OCI-LY1 (cell line): Measurements from ENCODE around the gene KLHL15.

Source experiments
- H2AFZ ChIP-seq: fragments of 200-600 bp; sonication (generic), shearing (Covaris generic); 2 replicates; pipeline ENCODE4 v1.6.0; 2014; ENCODE audit warnings: antibody characterized with exemption, mild to moderate bottlenecking, low read length
- H3F3A ChIP-seq: fragments of 200-600 bp; sonication (generic), shearing (Covaris generic); 2 replicates; pipeline ENCODE4 v1.6.0; 2014; ENCODE audit warnings: mild to moderate bottlenecking, antibody characterized with exemption, low read length, moderate library complexity; ENCODE audit not compliant: insufficient read depth
- H3K27ac ChIP-seq: fragments of 200-600 bp; sonication (generic); 2 replicates; pipeline ENCODE4 v1.5.1; 2014; ENCODE audit warnings: low read length, mixed run types, mild to moderate bottlenecking, low read depth; ENCODE audit not compliant: poor library complexity, severe bottlenecking
- H3K27me3 ChIP-seq: fragments of 200-600 bp; sonication (generic); 2 replicates; pipeline ENCODE4 v1.6.0; 2014; ENCODE audit warnings: antibody characterized with exemption, mild to moderate bottlenecking, low read length, moderate library complexity; ENCODE audit not compliant: insufficient read depth
- H3K36me3 ChIP-seq: fragments of 200-600 bp; sonication (generic); 2 replicates; pipeline ENCODE4 v1.6.1; 2014; ENCODE audit warnings: mild to moderate bottlenecking, antibody characterized with exemption, low read length, moderate library complexity, mixed read lengths; ENCODE audit not compliant: insufficient read depth
- H3K4me1 ChIP-seq: fragments of 200-600 bp; sonication (generic); 2 replicates; pipeline ENCODE4 v1.5.1; 2014; ENCODE audit warnings: mild to moderate bottlenecking, low read length, moderate library complexity; ENCODE audit not compliant: insufficient read depth, severe bottlenecking
- H3K4me2 ChIP-seq: fragments of 200-600 bp; sonication (generic), shearing (Covaris generic); 2 replicates; pipeline ENCODE4 v1.6.1; 2014; ENCODE audit warnings: low read length
- H3K4me3 ChIP-seq: fragments of 200-600 bp; sonication (generic); 2 replicates; pipeline ENCODE4 v1.5.1; 2014; ENCODE audit warnings: low read length, low read depth, mild to moderate bottlenecking, mixed read lengths; ENCODE audit not compliant: poor library complexity, severe bottlenecking
- H3K79me2 ChIP-seq: fragments of 200-600 bp; shearing (Covaris generic); 2 replicates; pipeline ENCODE4 v1.6.1; 2016; ENCODE audit warnings: mixed run types, low read length, mixed read lengths; ENCODE audit not compliant: insufficient read depth
- H3K9ac ChIP-seq: fragments of 200-600 bp; sonication (generic), shearing (Covaris generic); 2 replicates; pipeline ENCODE4 v1.6.1; 2014; ENCODE audit warnings: mild to moderate bottlenecking, low read length, mixed read lengths
- H3K9me2 ChIP-seq: fragments of 200-600 bp; sonication (generic), shearing (Covaris generic); 2 replicates; pipeline ENCODE4 v1.6.1; 2014; ENCODE audit warnings: low read depth, mild to moderate bottlenecking, low read length, mixed read lengths
- H3K9me3 ChIP-seq: fragments of 200-600 bp; shearing (Covaris generic); 2 replicates; pipeline ENCODE4 v1.6.1; 2014; ENCODE audit warnings: low read length, mixed read lengths
- H4K20me1 ChIP-seq: fragments of 200-600 bp; sonication (generic), shearing (Covaris generic); 2 replicates; pipeline ENCODE4 v1.6.0; 2016; ENCODE audit warnings: mild to moderate bottlenecking, low read length; ENCODE audit not compliant: insufficient read depth
- EZH2 ChIP-seq: fragments of 200-600 bp; sonication (generic), shearing (Covaris generic); IDR thresholded peaks from 2 replicates; pipeline ENCODE4 v1.8.0; 2017; ENCODE audit warnings: borderline replicate concordance, mixed run types, mild to moderate bottlenecking, antibody characterized with exemption, low read length, moderate library complexity, mixed read lengths
- TF ChIP-seq, protein P1 (sequence below): fragments of 200-600 bp; sonication (generic), shearing (Covaris generic); IDR thresholded peaks from 2 replicates; pipeline ENCODE4 v1.5.1; 2017; ENCODE audit warnings: mild to moderate bottlenecking, antibody characterized with exemption, low read length, moderate library complexity, mixed read lengths

The KLHL15 gene

DNA sequence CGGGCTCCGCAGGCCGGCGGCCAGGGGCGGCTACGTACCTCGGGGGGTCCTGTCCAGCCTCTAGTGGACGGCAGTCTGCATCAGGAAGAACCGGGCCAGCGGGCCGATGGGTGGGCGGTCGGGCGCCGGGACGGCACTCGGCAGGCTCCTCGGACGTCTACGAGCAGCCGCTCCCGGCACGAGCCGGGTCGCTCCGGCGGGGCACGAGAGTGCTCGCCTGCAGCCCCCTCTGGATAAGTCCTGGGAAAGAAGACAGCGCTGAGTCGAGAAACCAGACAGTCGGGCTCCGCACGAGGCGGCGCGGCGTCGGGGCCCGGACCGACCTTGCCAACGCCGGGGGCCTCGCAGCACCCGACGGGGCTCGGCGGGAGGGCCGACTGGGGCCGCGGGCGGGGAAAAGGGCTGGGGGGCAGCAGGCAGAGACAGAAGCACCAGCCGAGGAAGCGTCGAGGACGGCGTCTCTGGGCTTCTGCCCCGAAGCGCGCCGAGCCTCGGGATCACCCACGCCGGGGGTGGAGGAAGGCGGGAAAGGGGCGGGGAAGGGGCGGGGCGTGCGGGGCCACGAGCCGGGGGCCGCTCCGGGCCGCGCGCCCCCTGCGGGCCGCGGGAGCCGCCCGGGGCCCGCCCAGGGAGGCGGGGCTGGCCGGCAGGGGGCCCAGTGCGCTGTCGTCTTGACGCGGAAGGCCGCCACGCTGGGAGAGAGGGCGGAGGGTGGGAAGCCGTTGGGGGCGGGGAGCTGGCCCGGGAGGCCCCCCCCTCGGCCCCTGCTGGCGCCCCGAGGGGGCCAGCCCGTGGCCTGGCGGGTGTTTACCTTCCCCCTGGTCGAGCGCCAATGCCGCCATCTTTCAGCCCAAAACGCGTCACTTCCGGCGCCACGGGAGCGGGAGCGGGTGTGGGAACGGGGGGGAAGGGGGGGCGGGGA is 1.9 kb downstream of the KLHL15 start:
- Histone ChIP-seq H3K79me2 (peaks cover 41% of the 10 kb centered on the region), H3F3A (no peaks in the 10 kb centered on the region), H3K9ac (peak overlapping the region; percentile 97), H4K20me1 (no peaks in the 10 kb centered on the region), H3K27ac (peak overlapping the region; percentile 87), H3K4me3 (peak overlapping the region; percentile 97), H3K36me3 (peaks cover 7% of the 10 kb centered on the region; the same call in 1 of the 2 replicates), H3K4me1 (peaks cover 34% of the 10 kb centered on the region), H3K27me3 (no peaks in the 10 kb centered on the region), H2AFZ (no peak overlapping the region), H3K4me2 (peak overlapping the region; percentile 92), H3K9me2 (no peaks in the 10 kb centered on the region), H3K9me3 (no peaks in the 10 kb centered on the region)
- TF ChIP-seq, protein P1, sequence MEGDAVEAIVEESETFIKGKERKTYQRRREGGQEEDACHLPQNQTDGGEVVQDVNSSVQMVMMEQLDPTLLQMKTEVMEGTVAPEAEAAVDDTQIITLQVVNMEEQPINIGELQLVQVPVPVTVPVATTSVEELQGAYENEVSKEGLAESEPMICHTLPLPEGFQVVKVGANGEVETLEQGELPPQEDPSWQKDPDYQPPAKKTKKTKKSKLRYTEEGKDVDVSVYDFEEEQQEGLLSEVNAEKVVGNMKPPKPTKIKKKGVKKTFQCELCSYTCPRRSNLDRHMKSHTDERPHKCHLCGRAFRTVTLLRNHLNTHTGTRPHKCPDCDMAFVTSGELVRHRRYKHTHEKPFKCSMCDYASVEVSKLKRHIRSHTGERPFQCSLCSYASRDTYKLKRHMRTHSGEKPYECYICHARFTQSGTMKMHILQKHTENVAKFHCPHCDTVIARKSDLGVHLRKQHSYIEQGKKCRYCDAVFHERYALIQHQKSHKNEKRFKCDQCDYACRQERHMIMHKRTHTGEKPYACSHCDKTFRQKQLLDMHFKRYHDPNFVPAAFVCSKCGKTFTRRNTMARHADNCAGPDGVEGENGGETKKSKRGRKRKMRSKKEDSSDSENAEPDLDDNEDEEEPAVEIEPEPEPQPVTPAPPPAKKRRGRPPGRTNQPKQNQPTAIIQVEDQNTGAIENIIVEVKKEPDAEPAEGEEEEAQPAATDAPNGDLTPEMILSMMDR: no peak
- no peak for TF ChIP-seq EZH2

DNA sequence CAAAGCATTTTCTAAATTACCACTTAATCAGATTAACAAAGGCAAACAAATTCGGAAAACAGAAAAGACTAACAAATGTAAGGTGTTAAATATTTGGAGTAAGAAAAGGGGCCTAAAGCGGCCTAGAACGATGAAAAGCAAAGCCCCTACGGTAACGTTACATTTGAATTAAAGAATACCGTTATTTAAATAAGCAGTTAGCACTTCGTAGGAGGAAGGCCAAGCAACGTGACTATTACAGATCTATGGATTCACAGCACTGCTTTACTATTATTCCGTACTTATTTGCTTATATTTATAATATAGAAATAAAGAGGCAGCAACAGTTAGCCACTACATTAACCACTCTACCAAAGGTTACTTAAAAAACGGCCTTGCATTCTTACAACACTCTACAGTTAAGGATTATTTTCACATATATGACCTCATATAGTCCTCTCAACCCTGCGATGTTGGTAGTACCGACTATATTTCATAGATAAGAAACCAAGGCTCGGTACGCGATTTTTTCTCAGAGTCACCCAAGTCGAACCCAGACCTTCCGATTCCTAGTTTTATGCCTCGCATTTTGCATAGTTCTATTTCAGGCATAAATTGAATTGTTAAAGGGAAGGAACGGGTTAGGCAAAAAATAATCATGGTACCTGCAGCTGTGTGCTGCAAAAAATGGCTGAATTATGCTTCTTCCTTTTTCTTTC is 2.9 kb downstream of the KLHL15 start:
- Histone ChIP-seq H3K27me3 (no peaks in the 10 kb centered on the region), H3K4me1 (peaks cover 43% of the 10 kb centered on the region), H3K4me3 (peak overlapping the region; percentile 97), H4K20me1 (no peaks in the 10 kb centered on the region), H3K9me2 (no peaks in the 10 kb centered on the region), H3F3A (no peaks in the 10 kb centered on the region), H3K27ac (peak overlapping the region; percentile 87), H3K9me3 (no peaks in the 10 kb centered on the region), H3K79me2 (peaks cover 49% of the 10 kb centered on the region), H2AFZ (no peak overlapping the region), H3K36me3 (peaks cover 11% of the 10 kb centered on the region), H3K9ac (peak overlapping the region; percentile 97), H3K4me2 (peak overlapping the region; percentile 72)
- TF ChIP-seq, protein P1: no peak

DNA sequence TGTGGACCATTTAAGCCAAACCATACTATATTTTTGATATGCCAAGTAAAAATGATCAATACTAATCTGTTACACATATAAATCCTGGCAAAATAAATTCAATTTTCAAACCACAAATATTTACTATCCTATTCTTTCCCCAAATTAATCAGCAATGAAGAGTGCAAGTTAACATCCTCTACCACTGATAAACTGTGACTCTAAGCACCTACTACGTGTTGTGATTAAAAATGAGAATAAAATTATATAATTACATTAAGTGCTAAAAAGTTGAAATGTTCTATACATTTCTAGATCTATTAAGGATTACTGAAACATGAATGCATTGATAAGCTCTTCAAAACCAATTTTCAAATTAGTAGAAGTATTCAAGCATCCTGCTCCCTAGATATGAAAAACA is 3.4 kb downstream of the KLHL15 start:
- Histone ChIP-seq H2AFZ (no peak overlapping the region), H3K79me2 (peaks cover 55% of the 10 kb centered on the region)

More for the DNA sequence above, 3.4 kb downstream of the KLHL15 start:
- peaks cover 11% of the 10 kb centered on the region for H3K36me3 ChIP-seq
- H4K20me1 ChIP-seq: no peaks in the 10 kb centered on the region
- H3K9me3 ChIP-seq: no peaks in the 10 kb centered on the region
- no peaks in the 10 kb centered on the region for H3K9me2 ChIP-seq
- no peaks in the 10 kb centered on the region for H3F3A ChIP-seq
- peaks cover 43% of the 10 kb centered on the region for H3K4me1 ChIP-seq
- H3K9ac ChIP-seq: peak overlapping the region; percentile 97
- no peaks in the 10 kb centered on the region for H3K27me3 ChIP-seq
- peak overlapping the region; percentile 97 for H3K4me3 ChIP-seq
- H3K4me2 ChIP-seq: peak overlapping the region; percentile 72
- TF ChIP-seq, protein P1: no peak
- no peak for TF ChIP-seq EZH2
- peak overlapping the region; percentile 87 for H3K27ac ChIP-seq
